Measurements from ENCODE around the gene CCR1. TPM values are rescaled to one million over a fixed set of nuclear protein-coding genes. Genes with fewer than 3 reads are reported as not detected.

The CCR1 gene
- total and polyA plus RNA-seq, 2 of the 4 experiments (the other 2 are of a cell fraction), result not detected

DNA sequence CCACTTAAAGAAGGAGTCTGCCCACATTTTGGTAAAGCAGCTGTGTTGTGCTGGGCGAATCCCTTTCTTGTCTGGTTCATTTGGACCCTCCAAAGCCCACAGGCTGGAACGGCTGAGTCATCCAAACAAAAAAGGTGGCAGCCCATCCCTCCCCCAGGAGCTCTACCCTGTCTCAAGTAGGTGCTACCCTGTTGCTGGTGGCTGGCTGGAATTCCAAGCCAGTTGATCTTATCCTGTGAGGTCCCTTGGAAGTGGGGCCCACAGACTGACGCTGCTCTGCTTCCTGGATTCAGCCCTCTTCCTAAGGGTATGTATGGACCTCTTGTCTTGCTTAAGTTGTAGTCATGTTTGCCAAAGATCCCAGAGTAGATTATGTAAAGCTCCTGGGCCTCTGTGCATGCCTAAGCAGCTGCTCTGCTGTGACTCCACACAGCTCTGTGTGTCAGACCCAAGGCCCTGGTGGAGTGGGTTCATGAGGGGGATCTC lies 44.5 kb downstream of the CCR1 start:
- H3K79me1 ChIP-seq (ENCODE audit: low read depth in 1 of 2, low read length in 2 of 2), result no peaks in the 10 kb centered on the region
- H3K9ac ChIP-seq (ENCODE audit: low read depth, low read length), result no peak overlapping the region
- no peak overlapping the region for H2BK20ac ChIP-seq (ENCODE audit: low read depth, low read length)
- no peaks in the 10 kb centered on the region for H3K4me1 ChIP-seq (ENCODE audit: control insufficient read depth, insufficient read depth, low read length)
- H3K4ac ChIP-seq (ENCODE audit: low read depth, low read length), result no peak overlapping the region
- dilution Hi-C loops (cut with HindIII; ENCODE audit: low sequenced_read_pairs, unreplicated experiment) (no loop called here), intact Hi-C loops (cut with micrococcal nuclease) (no loop called here), in situ Hi-C loops (cut with MboI; ENCODE audit: low sequenced_read_pairs) (no loop called here)
- H4K20me1 ChIP-seq (ENCODE audit: insufficient read depth, low read length), result no peaks in the 10 kb centered on the region
- no peak overlapping the region for H4K91ac ChIP-seq (ENCODE audit: insufficient read depth, low read depth, low read length)
- no peak overlapping the region for H3K4me2 ChIP-seq (ENCODE audit: low read depth, low read length)
- TF ChIP-seq BHLHE40 (IDR thresholded peaks at IDR 0.05; ENCODE audit: low read depth, low read length), result no peak
- no peak for TF ChIP-seq MXI1 (IDR thresholded peaks at IDR 0.05; ENCODE audit: borderline replicate concordance, low read depth, low read length)
- TF ChIP-seq SMC3 (IDR thresholded peaks at IDR 0.05; ENCODE audit: low read depth, low read length), result no peak
- no peak for TF ChIP-seq MAZ (IDR thresholded peaks at IDR 0.05; ENCODE audit: borderline replicate concordance, low read depth, low read length)
- TF ChIP-seq, protein P1, sequence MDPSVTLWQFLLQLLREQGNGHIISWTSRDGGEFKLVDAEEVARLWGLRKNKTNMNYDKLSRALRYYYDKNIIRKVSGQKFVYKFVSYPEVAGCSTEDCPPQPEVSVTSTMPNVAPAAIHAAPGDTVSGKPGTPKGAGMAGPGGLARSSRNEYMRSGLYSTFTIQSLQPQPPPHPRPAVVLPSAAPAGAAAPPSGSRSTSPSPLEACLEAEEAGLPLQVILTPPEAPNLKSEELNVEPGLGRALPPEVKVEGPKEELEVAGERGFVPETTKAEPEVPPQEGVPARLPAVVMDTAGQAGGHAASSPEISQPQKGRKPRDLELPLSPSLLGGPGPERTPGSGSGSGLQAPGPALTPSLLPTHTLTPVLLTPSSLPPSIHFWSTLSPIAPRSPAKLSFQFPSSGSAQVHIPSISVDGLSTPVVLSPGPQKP (IDR thresholded peaks at IDR 0.05; ENCODE audit: borderline replicate concordance, low read depth, low read length), result no peak
- no peak for TF ChIP-seq RAD21 (IDR thresholded peaks at IDR 0.05; ENCODE audit: low read length)
- no peak for TF ChIP-seq FOS (IDR thresholded peaks at IDR 0.05; ENCODE audit: low read depth, low read length)
- no peak for TF ChIP-seq CHD1 (IDR thresholded peaks at IDR 0.05; ENCODE audit: low read depth, low read length)
- TF ChIP-seq MAFK (IDR thresholded peaks at IDR 0.05; ENCODE audit: low read depth, low read length), result no peak
- TF ChIP-seq NFE2L2 (IDR thresholded peaks at IDR 0.05; ENCODE audit: low read depth, low read length), result no peak
- no peak for TF ChIP-seq RCOR1 (IDR thresholded peaks at IDR 0.05; ENCODE audit: insufficient replicate concordance, low read length)
- no peak for TF ChIP-seq POLR2A (IDR thresholded peaks at IDR 0.05; ENCODE audit: low read depth, low read length)
- TF ChIP-seq, protein P2, sequence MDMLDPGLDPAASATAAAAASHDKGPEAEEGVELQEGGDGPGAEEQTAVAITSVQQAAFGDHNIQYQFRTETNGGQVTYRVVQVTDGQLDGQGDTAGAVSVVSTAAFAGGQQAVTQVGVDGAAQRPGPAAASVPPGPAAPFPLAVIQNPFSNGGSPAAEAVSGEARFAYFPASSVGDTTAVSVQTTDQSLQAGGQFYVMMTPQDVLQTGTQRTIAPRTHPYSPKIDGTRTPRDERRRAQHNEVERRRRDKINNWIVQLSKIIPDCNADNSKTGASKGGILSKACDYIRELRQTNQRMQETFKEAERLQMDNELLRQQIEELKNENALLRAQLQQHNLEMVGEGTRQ (IDR thresholded peaks at IDR 0.05; ENCODE audit: low read depth, low read length), result no peak
- TF ChIP-seq RFX5 (IDR thresholded peaks at IDR 0.05; ENCODE audit: low read depth, low read length), result no peak
- no peak for TF ChIP-seq CEBPB (IDR thresholded peaks at IDR 0.05; ENCODE audit: low read depth, low read length)
- TF ChIP-seq CTCF (conservative IDR thresholded peaks at IDR 0.05; ENCODE audit: low read depth, low read length), result no peak
- no peak overlapping the region for H3K56ac ChIP-seq (ENCODE audit: extremely low read depth, insufficient read depth, low read length)
- no peak overlapping the region for H2AK5ac ChIP-seq (ENCODE audit: low read depth, low read length)
- H2AFZ ChIP-seq (replicated peaks; ENCODE audit: low read length, poor library complexity), result no peak overlapping the region
- H3K9me3 ChIP-seq (ENCODE audit: control insufficient read depth, insufficient read depth, low read length), result peaks cover 4% of the 10 kb centered on the region; the same call in 1 of the 2 replicates
- CTCF ChIA-PET, result interaction anchor here (0.7 kb wide), 1 partner anchor 45 kb away, joined by 3 read pairs; the partner anchor contains the start of gene CCR1
- no peak for DNase-seq
- ATAC-seq (ENCODE audit: low read depth), result peak; percentile 32
- H3K9me1 ChIP-seq (ENCODE audit: insufficient read depth, low read length), result no peaks in the 10 kb centered on the region
- no peak overlapping the region for H3K23ac ChIP-seq (ENCODE audit: low read depth, low read length)
- H2BK120ac ChIP-seq (ENCODE audit: low read depth, low read length), result no peak overlapping the region
- POLR2A ChIA-PET (ENCODE audit: unreplicated experiment), result no interaction called here
- no peak overlapping the region for H2BK5ac ChIP-seq (ENCODE audit: low read depth, low read length, poor library complexity, severe bottlenecking)
- H3K14ac ChIP-seq (replicated peaks; ENCODE audit: low read depth, low read length), result no peak overlapping the region
- 33% methylated on average over 1 of the region's 3 CpGs; no CpG with 5 or more reads in 1 of the 2 experiments for WGBS, 2 experiments (ENCODE audit: extremely low coverage in 2 of 2, insufficient read length in 1 of 2)
- BruUV-seq (replicated peaks), result no TSS peak
- H4K5ac ChIP-seq (ENCODE audit: low read depth, low read length), result no peak overlapping the region
- peaks cover 5% of the 10 kb centered on the region for H3K27me3 ChIP-seq (ENCODE audit: control insufficient read depth, insufficient read depth, low read length)
- no peak overlapping the region for H3K27ac ChIP-seq (ENCODE audit: insufficient read depth, low read length)
- H2BK15ac ChIP-seq (ENCODE audit: low read depth, low read length), result no peak overlapping the region
- no peak overlapping the region for H3K18ac ChIP-seq (ENCODE audit: low read depth, low read length)
- no peak overlapping the region for H4K8ac ChIP-seq (ENCODE audit: low read depth in 2 of 2, low read length in 2 of 2)
- H2AK9ac ChIP-seq (replicated peaks; ENCODE audit: low read depth, low read length, poor library complexity), result no peak overlapping the region
- no peaks in the 10 kb centered on the region for H3K36me3 ChIP-seq (ENCODE audit: control insufficient read depth, insufficient read depth, low read length)
- no peak overlapping the region for H3K4me3 ChIP-seq (ENCODE audit: insufficient read depth, low read depth, low read length)

All from IMR-90 (cell line).